ENCODE measurements around the gene GPR158. TPM values are rescaled to one million over a fixed set of nuclear protein-coding genes. Genes with fewer than 3 reads are reported as not detected.

The GPR158 gene
- total RNA-seq, 1 experiment from 2014 or later = 12.2 TPM

DNA sequence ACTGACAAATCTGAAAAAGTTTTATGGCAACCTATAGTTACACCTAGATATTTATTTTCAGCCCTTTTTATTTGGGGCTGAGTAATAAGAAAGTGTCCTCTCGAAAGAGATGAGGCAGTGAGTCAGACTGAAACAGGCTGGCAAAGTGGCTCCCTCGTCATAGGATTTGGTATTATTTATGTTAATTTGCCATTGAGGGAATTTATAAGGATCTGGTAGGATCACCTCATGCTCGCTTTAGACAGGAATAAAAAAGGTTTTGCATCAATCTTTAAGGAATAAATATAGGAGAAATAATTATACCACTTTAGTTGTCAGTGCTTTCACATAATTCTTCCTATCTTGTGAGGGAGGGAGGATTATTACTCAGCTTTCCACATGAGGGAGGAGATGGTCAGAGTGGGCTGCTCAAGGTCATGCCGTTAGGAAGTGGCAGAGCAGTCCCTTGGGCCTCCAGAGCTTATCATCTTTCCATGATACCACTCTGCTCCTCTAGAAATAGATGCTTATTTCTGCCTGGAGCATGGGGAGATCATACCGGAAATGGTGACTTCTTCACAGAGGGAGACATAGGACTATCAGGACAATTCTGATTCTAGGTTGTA is 356.8 kb downstream of the GPR158 start:
- no peak overlapping the region for H3K4me2 ChIP-seq
- no peaks in the 10 kb centered on the region for H3K27me3 ChIP-seq (ENCODE audit: insufficient read depth, low read depth)
- H3K79me2 ChIP-seq (ENCODE audit: low read depth) = no peaks in the 10 kb centered on the region
- H3F3A ChIP-seq (ENCODE audit: insufficient read depth, low read depth) = no peaks in the 10 kb centered on the region
- no peak overlapping the region for H3K4me3 ChIP-seq
- BruUV-seq (replicated peaks) = no TSS peak
- ChIA-PET POLR2A (ENCODE audit: unreplicated experiment) (interaction anchor here (0.6 kb wide), 1 partner anchor 66 kb away, joined by 3 read pairs; no protein-coding TSS in a partner anchor), CTCF (no interaction called here)
- H3K27ac ChIP-seq = no peak overlapping the region
- no peaks in the 10 kb centered on the region for H3K4me1 ChIP-seq (replicated peaks; ENCODE audit: insufficient read depth)
- intact Hi-C loops (cut with micrococcal nuclease; ENCODE audit: unreplicated experiment) = no loop called here
- H4K20me1 ChIP-seq (ENCODE audit: insufficient read depth) = no peaks in the 10 kb centered on the region
- no peaks in the 10 kb centered on the region for H3K9me3 ChIP-seq (ENCODE audit: insufficient read depth, low read depth)
- no peak overlapping the region for H2AFZ ChIP-seq
- TF ChIP-seq EZH2 (IDR thresholded peaks at IDR 0.05; ENCODE audit: low read depth) = no peak
- TF ChIP-seq CTCF (conservative IDR thresholded peaks at IDR 0.05) = no peak
- H3K9me2 ChIP-seq (ENCODE audit: insufficient read depth) = no peaks in the 10 kb centered on the region
- no peaks in the 10 kb centered on the region for H3K36me3 ChIP-seq (ENCODE audit: low read depth)
- DNase-seq = no peak

DNA sequence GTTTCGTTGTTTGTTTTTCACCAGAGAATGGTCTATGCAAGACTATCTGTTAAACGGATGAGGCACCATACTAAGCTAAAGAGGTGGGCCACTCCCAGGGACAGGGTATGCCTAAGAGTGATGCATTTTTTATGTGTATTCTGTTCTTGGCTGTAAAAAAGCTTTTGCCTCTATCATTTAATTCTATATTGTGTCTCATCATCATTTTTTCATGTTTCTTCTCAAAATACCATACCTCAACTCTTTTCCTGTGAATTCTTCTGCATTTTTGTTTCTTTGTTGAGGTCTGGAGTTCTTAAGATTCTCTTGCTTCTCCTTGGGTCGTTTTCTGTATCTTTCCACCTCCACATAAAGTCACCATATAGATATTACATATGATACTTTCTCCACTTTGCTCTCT is 357.4 kb downstream of the GPR158 start:
- CTCF ChIA-PET = no interaction called here
- Histone ChIP-seq H3K79me2 (ENCODE audit: low read depth) (no peaks in the 10 kb centered on the region), H3K9me3 (ENCODE audit: insufficient read depth, low read depth) (no peaks in the 10 kb centered on the region), H3F3A (ENCODE audit: insufficient read depth, low read depth) (no peaks in the 10 kb centered on the region), H3K4me2 (no peak overlapping the region), H3K36me3 (ENCODE audit: low read depth) (no peaks in the 10 kb centered on the region), H3K27ac (no peak overlapping the region), H3K4me1 (replicated peaks; ENCODE audit: insufficient read depth) (no peaks in the 10 kb centered on the region), H4K20me1 (ENCODE audit: insufficient read depth) (no peaks in the 10 kb centered on the region), H2AFZ (no peak overlapping the region), H3K27me3 (ENCODE audit: insufficient read depth, low read depth) (no peaks in the 10 kb centered on the region), H3K4me3 (no peak overlapping the region), H3K9me2 (ENCODE audit: insufficient read depth) (no peaks in the 10 kb centered on the region)
- DNase-seq = no peak
- TF ChIP-seq CTCF (conservative IDR thresholded peaks at IDR 0.05) = no peak
- no peak for TF ChIP-seq EZH2 (IDR thresholded peaks at IDR 0.05; ENCODE audit: low read depth)
- no TSS peak for BruUV-seq (replicated peaks)
- intact Hi-C loops (cut with micrococcal nuclease; ENCODE audit: unreplicated experiment) = no loop called here
- POLR2A ChIA-PET (ENCODE audit: unreplicated experiment) = no interaction called here

- Histone ChIP-seq H2AFZ (no peak overlapping the region), H3F3A (ENCODE audit: insufficient read depth, low read depth) (no peaks in the 10 kb centered on the region), H3K27me3 (ENCODE audit: insufficient read depth, low read depth) (no peaks in the 10 kb centered on the region), H3K36me3 (ENCODE audit: low read depth) (no peaks in the 10 kb centered on the region), H3K27ac (no peak overlapping the region), H3K4me1 (replicated peaks; ENCODE audit: insufficient read depth) (no peaks in the 10 kb centered on the region), H3K9me3 (ENCODE audit: insufficient read depth, low read depth) (no peaks in the 10 kb centered on the region), H3K4me2 (no peak overlapping the region), H3K9me2 (ENCODE audit: insufficient read depth) (no peaks in the 10 kb centered on the region), H3K79me2 (ENCODE audit: low read depth) (no peaks in the 10 kb centered on the region), H3K4me3 (no peak overlapping the region), H4K20me1 (ENCODE audit: insufficient read depth) (no peaks in the 10 kb centered on the region)
- intact Hi-C loops (cut with micrococcal nuclease; ENCODE audit: unreplicated experiment) = no loop called here
- BruUV-seq (replicated peaks) = no TSS peak
- POLR2A ChIA-PET (ENCODE audit: unreplicated experiment) = interaction anchor here (0.7 kb wide), 1 partner anchor 144 kb away, joined by 5 read pairs; no protein-coding TSS in a partner anchor
- DNase-seq = no peak
- TF ChIP-seq CTCF (conservative IDR thresholded peaks at IDR 0.05) (no peak), EZH2 (IDR thresholded peaks at IDR 0.05; ENCODE audit: low read depth) (no peak)
- CTCF ChIA-PET = no interaction called here
These were observed 361.2 kb downstream of the GPR158 start for GRCh38 chr10:25536027-25536426.
